ENCODE results near the gene MYPN. TPM values are rescaled to one million over a fixed set of nuclear protein-coding genes. Genes with fewer than 3 reads are reported as not detected.
A peak's percentile ranks its signal among the peaks of the same experiment; 100 is the strongest.

Gene MYPN
- polyA plus RNA-seq, 4 donors, result under 0.01 to 0.54 (median 0.12) TPM

DNA sequence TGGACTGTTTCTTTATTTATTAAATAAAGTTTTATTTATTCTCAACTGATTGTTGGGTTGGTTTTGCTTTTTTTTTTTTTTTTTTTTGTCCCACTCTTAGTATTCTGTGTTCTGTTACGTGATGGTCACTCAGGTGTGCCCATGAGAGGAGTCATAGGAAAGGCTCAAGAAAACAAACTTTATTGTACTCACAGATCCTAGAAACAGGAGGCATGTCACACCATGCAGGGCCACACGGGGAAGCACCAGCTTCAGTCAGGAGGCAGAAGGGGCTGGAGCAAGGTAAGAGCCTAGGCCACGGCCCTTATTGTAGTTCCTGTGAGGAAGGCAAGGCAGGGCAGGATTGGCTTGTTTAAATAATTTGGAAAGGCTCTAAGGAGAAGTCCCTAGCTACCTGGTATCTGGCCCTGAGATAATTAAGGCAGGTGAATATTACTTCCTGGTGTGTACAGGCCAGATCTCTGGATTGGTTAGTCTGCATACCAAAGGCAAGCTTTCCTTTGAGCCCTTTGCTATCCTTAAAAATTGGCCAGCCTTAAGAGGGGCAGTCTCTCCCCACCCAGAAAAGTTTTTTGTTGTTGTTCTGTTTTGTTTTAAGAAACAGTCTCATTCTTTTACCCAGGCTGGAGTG lies 114.4 kb downstream of the MYPN start:
- FAIRE-seq (no peak), DNase-seq (peak; percentile 25 to 37)
- no peaks in the 10 kb centered on the region for H3K4me1 ChIP-seq (ENCODE audit: control insufficient read depth in 3 of 3, insufficient read depth in 2 of 3, low read depth in 1 of 3, low read length in 2 of 3)
- no peaks in the 10 kb centered on the region for H3K27me3 ChIP-seq (ENCODE audit: control insufficient read depth in 3 of 3, insufficient read depth in 3 of 3, low read length in 3 of 3)
- WGBS, 3 donors, result 66 to 78% (median 73%) methylated on average over 3 of the region's 3 CpGs
- no peak overlapping the region for H3K27ac ChIP-seq (ENCODE audit: low read depth in 1 of 3, low read length in 2 of 3)
- no peaks in the 10 kb centered on the region for H3K36me3 ChIP-seq (ENCODE audit: control insufficient read depth in 3 of 3, insufficient read depth in 2 of 3, low read depth in 1 of 3, low read length in 3 of 3)
- H3K4me3 ChIP-seq (ENCODE audit: low read depth in 1 of 3, low read length in 3 of 3), result no peak overlapping the region
- no peaks in the 10 kb centered on the region for H3K9me3 ChIP-seq (ENCODE audit: control insufficient read depth in 2 of 2, insufficient read depth in 1 of 2, low read depth in 1 of 2, low read length in 1 of 2)

DNA sequence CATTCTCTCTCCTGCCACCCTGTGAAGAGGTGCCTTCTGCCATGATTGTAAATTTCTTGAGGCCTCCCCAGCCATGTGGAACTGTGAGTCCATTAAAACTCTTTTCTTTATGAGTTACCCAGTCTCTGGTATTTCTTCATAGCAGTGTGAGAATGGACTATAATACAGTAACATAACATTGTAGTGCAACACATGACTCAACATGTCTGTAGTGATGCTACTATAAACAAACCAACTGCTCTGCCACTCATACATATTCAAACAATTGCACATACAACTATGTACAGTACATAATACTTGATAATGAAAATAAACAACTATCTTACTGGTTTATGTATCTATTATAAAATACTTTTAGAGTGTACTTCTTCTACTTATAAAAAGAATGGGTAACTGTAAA lies 115.5 kb downstream of the MYPN start:
- FAIRE-seq (no peak), DNase-seq (no peak)
- Histone ChIP-seq H3K9me3 (ENCODE audit: control insufficient read depth in 2 of 2, insufficient read depth in 1 of 2, low read depth in 1 of 2, low read length in 1 of 2) (no peaks in the 10 kb centered on the region), H3K27me3 (ENCODE audit: control insufficient read depth in 3 of 3, insufficient read depth in 3 of 3, low read length in 3 of 3) (peaks cover 0 to 5% (median 0%) of the 10 kb centered on the region in 3 donors), H3K4me3 (ENCODE audit: low read depth in 1 of 3, low read length in 3 of 3) (no peak overlapping the region), H3K27ac (ENCODE audit: low read depth in 1 of 3, low read length in 2 of 3) (no peak overlapping the region), H3K4me1 (ENCODE audit: control insufficient read depth in 3 of 3, insufficient read depth in 2 of 3, low read depth in 1 of 3, low read length in 2 of 3) (no peaks in the 10 kb centered on the region), H3K36me3 (ENCODE audit: control insufficient read depth in 3 of 3, insufficient read depth in 2 of 3, low read depth in 1 of 3, low read length in 3 of 3) (no peaks in the 10 kb centered on the region)

DNA sequence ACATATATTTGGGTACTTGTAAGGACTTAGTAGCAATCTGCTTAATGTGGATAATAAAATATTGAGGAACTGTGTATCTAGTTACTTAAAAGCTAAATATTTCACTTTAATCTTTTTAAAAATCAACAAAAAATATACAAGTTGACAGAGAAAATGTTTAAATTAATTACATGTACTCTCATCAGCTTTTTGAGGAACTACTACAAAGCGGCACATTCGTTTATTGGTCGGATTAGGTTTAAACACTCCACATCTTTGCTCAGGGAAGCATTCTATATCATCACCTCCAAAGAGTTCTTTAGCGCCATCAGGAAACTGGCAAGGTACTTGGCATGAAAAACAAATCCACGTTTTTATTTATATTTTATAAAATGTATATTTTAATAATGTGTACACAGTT lies 121.0 kb downstream of the MYPN start:
- peaks cover 0 to 6% (median 0%) of the 10 kb centered on the region in 3 donors for H3K4me1 ChIP-seq (ENCODE audit: control insufficient read depth in 3 of 3, insufficient read depth in 2 of 3, low read depth in 1 of 3, low read length in 2 of 3)
- FAIRE-seq, result no peak
- H3K27ac ChIP-seq (ENCODE audit: low read depth in 1 of 3, low read length in 2 of 3), result no peak overlapping the region
- no peak for DNase-seq
- H3K9me3 ChIP-seq (ENCODE audit: control insufficient read depth in 2 of 2, insufficient read depth in 1 of 2, low read depth in 1 of 2, low read length in 1 of 2), result no peaks in the 10 kb centered on the region
- no peaks in the 10 kb centered on the region for H3K36me3 ChIP-seq (ENCODE audit: control insufficient read depth in 3 of 3, insufficient read depth in 2 of 3, low read depth in 1 of 3, low read length in 3 of 3)
- 70 to 81% (median 73%) methylated on average over 5 of the region's 5 CpGs for WGBS, 3 donors
- H3K27me3 ChIP-seq (ENCODE audit: control insufficient read depth in 3 of 3, insufficient read depth in 3 of 3, low read length in 3 of 3), result peaks cover 0 to 5% (median 0%) of the 10 kb centered on the region in 3 donors
- no peak overlapping the region for H3K4me3 ChIP-seq (ENCODE audit: low read depth in 1 of 3, low read length in 3 of 3)

DNA sequence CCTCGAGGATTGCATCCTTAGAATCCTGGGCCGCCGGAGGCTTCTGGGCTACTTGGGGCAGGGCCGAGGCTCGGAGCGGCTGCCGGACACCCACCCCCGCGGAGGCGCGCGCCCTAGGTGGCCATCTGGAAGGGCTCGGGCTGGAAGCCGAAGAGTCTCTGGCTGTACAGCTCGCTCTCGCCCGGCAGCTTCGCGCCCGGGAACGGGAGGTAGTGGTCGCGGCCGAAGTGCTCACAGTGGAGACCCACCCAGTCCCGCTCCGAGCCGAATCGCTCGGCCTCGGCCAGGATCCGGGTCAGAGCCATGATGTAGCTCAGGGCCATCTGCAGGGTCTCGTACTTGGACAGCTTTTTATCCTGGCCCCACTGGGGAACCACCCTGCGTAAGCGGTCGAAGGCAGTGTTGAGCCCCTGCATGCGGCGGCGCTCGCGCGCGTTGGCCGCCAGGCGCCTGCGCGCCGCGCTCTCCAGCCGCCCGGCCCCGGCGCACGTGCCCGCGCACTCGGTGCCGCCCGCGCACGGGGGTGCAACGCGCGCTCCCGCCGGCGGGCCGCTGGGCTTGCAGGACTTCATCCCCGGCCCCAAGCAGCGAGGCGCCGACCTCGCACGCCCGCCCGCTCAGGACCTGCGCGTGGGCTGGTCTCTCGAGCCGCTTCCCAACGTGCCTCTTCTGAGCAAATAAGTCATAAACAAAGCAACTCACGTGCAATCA lies 122.0 kb downstream of the MYPN start:
- Histone ChIP-seq H3K4me3 (ENCODE audit: low read depth in 1 of 3, low read length in 3 of 3) (peak overlapping the region; percentile 39 to 61 (median 55)), H3K27me3 (ENCODE audit: control insufficient read depth in 3 of 3, insufficient read depth in 3 of 3, low read length in 3 of 3) (peaks cover 0 to 5% (median 0%) of the 10 kb centered on the region in 3 donors)
- 0 to 1% (median 1%) methylated on average over 74 to 81 of the region's 81 CpGs for whole genome bisulfite sequencing, 3 donors

DNA sequence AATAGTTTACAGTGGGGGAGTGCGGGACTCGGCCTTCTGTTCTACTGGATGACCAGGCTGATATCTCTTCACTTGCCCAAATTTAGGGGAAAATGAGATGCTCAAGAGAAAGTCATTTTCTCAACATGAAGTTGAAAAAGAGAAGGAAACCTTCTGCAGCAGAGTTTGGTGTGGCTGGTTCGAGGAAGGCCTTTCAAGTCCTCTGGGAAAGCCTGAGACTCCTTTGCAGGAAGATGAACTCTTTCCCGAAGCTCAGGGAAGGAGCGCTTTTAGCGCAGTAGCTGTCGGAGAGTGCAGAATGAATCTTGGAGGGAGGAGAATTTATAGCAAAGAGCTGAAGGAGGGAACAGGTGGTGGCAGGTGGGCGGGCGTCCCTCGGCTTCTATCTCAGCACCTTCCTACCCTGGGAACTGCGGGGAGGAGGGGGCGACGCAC lies 122.5 kb downstream of the MYPN start, which contains the start of gene ATOH7:
TSS of gene ATOH7 (minus strand) at position 297 of the 435 bp plus-strand sequence. CDS start 436 bp downstream, outside the sequence.
- Histone ChIP-seq H3K36me3 (ENCODE audit: control insufficient read depth in 3 of 3, insufficient read depth in 2 of 3, low read depth in 1 of 3, low read length in 3 of 3) (no peaks in the 10 kb centered on the region), H3K4me1 (ENCODE audit: control insufficient read depth in 3 of 3, insufficient read depth in 2 of 3, low read depth in 1 of 3, low read length in 2 of 3) (peaks cover 0 to 6% (median 0%) of the 10 kb centered on the region in 3 donors), H3K9me3 (ENCODE audit: control insufficient read depth in 2 of 2, insufficient read depth in 1 of 2, low read depth in 1 of 2, low read length in 1 of 2) (no peaks in the 10 kb centered on the region), H3K27me3 (ENCODE audit: control insufficient read depth in 3 of 3, insufficient read depth in 3 of 3, low read length in 3 of 3) (peaks cover 0 to 5% (median 0%) of the 10 kb centered on the region in 3 donors), H3K27ac (ENCODE audit: low read depth in 1 of 3, low read length in 2 of 3) (peak within 1 kb of the TSS in 2 of 3 donors; percentile 52 to 70), H3K4me3 (ENCODE audit: low read depth in 1 of 3, low read length in 3 of 3) (peak within 1 kb of the TSS; percentile 39 to 61 (median 55))
- DNase-seq (no peak), FAIRE-seq (no peak)
- 39 to 47% (median 39%) methylated on average over 13 of the region's 13 CpGs for WGBS, 3 donors

More for the DNA sequence above, 122.0 kb downstream of the MYPN start:
- Histone ChIP-seq H3K4me1 (ENCODE audit: control insufficient read depth in 3 of 3, insufficient read depth in 2 of 3, low read depth in 1 of 3, low read length in 2 of 3) (peaks cover 0 to 6% (median 0%) of the 10 kb centered on the region in 3 donors), H3K9me3 (ENCODE audit: control insufficient read depth in 2 of 2, insufficient read depth in 1 of 2, low read depth in 1 of 2, low read length in 1 of 2) (no peaks in the 10 kb centered on the region), H3K36me3 (ENCODE audit: control insufficient read depth in 3 of 3, insufficient read depth in 2 of 3, low read depth in 1 of 3, low read length in 3 of 3) (no peaks in the 10 kb centered on the region), H3K27ac (ENCODE audit: low read depth in 1 of 3, low read length in 2 of 3) (peak overlapping the region in 2 of 3 donors; percentile 52 to 70)
- FAIRE-seq, result no peak
- DNase-seq, result peak; percentile 45 to 88

DNA sequence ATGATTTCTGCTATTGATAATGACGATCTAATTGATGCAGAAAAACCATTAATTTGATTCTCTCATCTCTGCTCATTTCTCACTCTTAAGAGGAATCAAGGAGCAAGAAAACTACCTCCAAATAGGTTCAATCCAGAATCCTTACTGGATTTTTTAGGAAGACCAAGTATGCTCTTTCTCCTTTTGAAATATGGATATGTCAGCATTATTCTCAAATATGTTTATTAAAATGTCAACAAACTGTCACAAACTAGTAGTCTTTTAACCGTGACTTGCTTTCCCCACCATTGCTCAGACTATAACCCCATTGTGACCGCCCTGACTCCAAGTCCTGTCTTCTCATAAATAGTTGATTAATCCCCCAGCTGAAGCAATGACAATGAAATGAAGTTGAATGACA lies 123.8 kb downstream of the MYPN start:
- H3K4me1 ChIP-seq (ENCODE audit: control insufficient read depth in 3 of 3, insufficient read depth in 2 of 3, low read depth in 1 of 3, low read length in 2 of 3), result peaks cover 0 to 6% (median 0%) of the 10 kb centered on the region in 3 donors
- DNase-seq (no peak), FAIRE-seq (no peak)
- H3K4me3 ChIP-seq (ENCODE audit: low read depth in 1 of 3, low read length in 3 of 3), result no peak overlapping the region
- 78 to 82% (median 81%) methylated on average over 3 of the region's 3 CpGs for WGBS, 3 donors
- peaks cover 0 to 5% (median 0%) of the 10 kb centered on the region in 3 donors for H3K27me3 ChIP-seq (ENCODE audit: control insufficient read depth in 3 of 3, insufficient read depth in 3 of 3, low read length in 3 of 3)
- no peaks in the 10 kb centered on the region for H3K36me3 ChIP-seq (ENCODE audit: control insufficient read depth in 3 of 3, insufficient read depth in 2 of 3, low read depth in 1 of 3, low read length in 3 of 3)
- no peaks in the 10 kb centered on the region for H3K9me3 ChIP-seq (ENCODE audit: control insufficient read depth in 2 of 2, insufficient read depth in 1 of 2, low read depth in 1 of 2, low read length in 1 of 2)
- no peak overlapping the region for H3K27ac ChIP-seq (ENCODE audit: low read depth in 1 of 3, low read length in 2 of 3)

DNA sequence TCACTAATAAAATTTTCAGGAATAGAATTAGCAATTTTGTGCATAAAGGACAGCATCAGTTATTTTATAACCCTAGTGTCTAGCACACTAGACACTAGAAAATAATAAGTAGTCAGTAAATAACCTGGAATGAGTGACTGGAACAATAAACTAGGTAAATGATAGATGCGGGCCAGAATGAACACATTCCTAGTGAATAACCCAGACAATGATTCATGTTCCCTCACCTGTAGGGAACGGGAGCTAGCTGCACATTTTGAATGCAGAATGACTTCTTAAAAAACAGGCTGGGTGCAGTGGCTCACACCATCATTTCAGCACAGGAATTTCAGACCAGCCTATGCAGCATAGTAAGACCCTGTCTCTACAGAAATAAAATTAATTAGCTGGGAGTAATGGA lies 125.8 kb downstream of the MYPN start:
- Histone ChIP-seq H3K9me3 (ENCODE audit: control insufficient read depth in 2 of 2, insufficient read depth in 1 of 2, low read depth in 1 of 2, low read length in 1 of 2) (no peaks in the 10 kb centered on the region), H3K4me1 (ENCODE audit: control insufficient read depth in 3 of 3, insufficient read depth in 2 of 3, low read depth in 1 of 3, low read length in 2 of 3) (peaks cover 0 to 6% (median 0%) of the 10 kb centered on the region in 3 donors), H3K4me3 (ENCODE audit: low read depth in 1 of 3, low read length in 3 of 3) (no peak overlapping the region), H3K36me3 (ENCODE audit: control insufficient read depth in 3 of 3, insufficient read depth in 2 of 3, low read depth in 1 of 3, low read length in 3 of 3) (peaks cover 0 to 5% (median 0%) of the 10 kb centered on the region in 3 donors), H3K27ac (ENCODE audit: low read depth in 1 of 3, low read length in 2 of 3) (no peak overlapping the region), H3K27me3 (ENCODE audit: control insufficient read depth in 3 of 3, insufficient read depth in 3 of 3, low read length in 3 of 3) (no peaks in the 10 kb centered on the region)
- WGBS, 3 donors, result 79 to 94% (median 86%) methylated on average over 2 of the region's 2 CpGs
- DNase-seq, result no peak
- FAIRE-seq, result no peak

DNA sequence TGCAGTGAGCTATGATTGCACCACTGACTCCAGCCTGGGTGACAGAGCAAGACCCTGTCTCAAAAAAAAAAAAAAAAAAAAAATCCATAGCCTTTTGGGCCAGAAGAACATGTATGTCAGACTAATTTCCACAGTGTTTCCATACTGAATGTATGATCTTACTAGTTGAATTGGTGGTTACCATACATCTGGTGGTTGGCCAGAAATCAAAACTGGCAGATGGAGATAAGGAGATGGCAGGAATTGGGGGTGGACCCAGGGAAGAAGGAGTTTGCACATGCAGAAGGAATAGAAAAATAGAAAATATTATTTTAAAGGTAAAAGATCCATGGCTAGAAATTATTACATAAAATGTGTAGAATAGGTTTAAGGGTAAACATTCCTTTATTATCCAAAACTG lies 126.3 kb downstream of the MYPN start:
- DNase-seq (no peak), FAIRE-seq (no peak)
- Histone ChIP-seq H3K36me3 (ENCODE audit: control insufficient read depth in 3 of 3, insufficient read depth in 2 of 3, low read depth in 1 of 3, low read length in 3 of 3) (peaks cover 0 to 5% (median 0%) of the 10 kb centered on the region in 3 donors), H3K27ac (ENCODE audit: low read depth in 1 of 3, low read length in 2 of 3) (no peak overlapping the region), H3K27me3 (ENCODE audit: control insufficient read depth in 3 of 3, insufficient read depth in 3 of 3, low read length in 3 of 3) (no peaks in the 10 kb centered on the region), H3K4me1 (ENCODE audit: control insufficient read depth in 3 of 3, insufficient read depth in 2 of 3, low read depth in 1 of 3, low read length in 2 of 3) (peaks cover 0 to 5% (median 0%) of the 10 kb centered on the region in 3 donors), H3K4me3 (ENCODE audit: low read depth in 1 of 3, low read length in 3 of 3) (no peak overlapping the region), H3K9me3 (ENCODE audit: control insufficient read depth in 2 of 2, insufficient read depth in 1 of 2, low read depth in 1 of 2, low read length in 1 of 2) (no peaks in the 10 kb centered on the region)
